HUES64 (cell line): ENCODE measurements around the gene CEACAM3.
"Not testable (repeated sequence)": the region's sequence is repeated elsewhere in the genome, so short reads cannot be mapped to it uniquely, and the experiment has no call there.

Experiments used
- H3K27ac ChIP-seq: 2 replicates; pipeline ENCODE4 v1.7.0; 2013; ENCODE audit warnings: low read depth, low read length, inconsistent platforms
- H3K27me3 ChIP-seq: 2 replicates; pipeline ENCODE4 v1.6.1; 2013; ENCODE audit warnings: mild to moderate bottlenecking, low read length; ENCODE audit not compliant: insufficient read depth
- H3K36me3 ChIP-seq: 2 replicates; pipeline ENCODE4 v1.6.1; 2013; ENCODE audit warnings: mild to moderate bottlenecking, low read length; ENCODE audit not compliant: insufficient read depth
- H3K4me1 ChIP-seq: 2 replicates; pipeline ENCODE4 v1.6.1; 2013; ENCODE audit warnings: mild to moderate bottlenecking, low read length, moderate library complexity; ENCODE audit not compliant: insufficient read depth
- H3K4me3 ChIP-seq: 2 replicates; pipeline ENCODE4 v1.5.1; 2013; ENCODE audit warnings: mild to moderate bottlenecking, low read length, moderate library complexity
- H3K9ac ChIP-seq: 2 replicates; pipeline ENCODE4 v1.6.1; 2013; ENCODE audit warnings: mild to moderate bottlenecking, low read depth, low read length
- H3K9me3 ChIP-seq: 2 replicates; pipeline ENCODE4 v1.6.1; 2013; ENCODE audit warnings: low read depth, low read length; ENCODE audit not compliant: insufficient read depth
- WGBS: fragments of 150-250, 120-280 bp; methylation state at CpG from one replicate; pipeline ENCODE4 v1.1.7; 2013; ENCODE audit warnings: missing lambda C conversion rate; 5-methylcytosine and 5-hydroxymethylcytosine counted together

Gene CEACAM3

DNA sequence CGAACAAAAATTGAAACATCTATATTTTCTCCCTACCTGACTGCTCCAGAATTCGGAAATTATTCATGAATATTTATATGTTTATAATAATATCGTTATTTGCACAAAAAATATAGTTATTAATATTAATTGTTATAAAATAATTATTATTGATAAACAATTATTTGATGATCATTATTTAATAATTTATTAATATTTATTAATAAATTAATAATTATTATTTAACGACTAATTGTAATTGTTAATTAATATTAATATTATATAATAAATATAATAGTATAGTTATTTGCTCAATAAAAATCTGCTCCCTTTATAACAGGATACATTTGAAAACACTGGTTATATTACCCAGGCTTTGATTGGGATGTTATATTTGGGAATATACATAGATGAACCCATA is 26.8 kb upstream of the CEACAM3 start:
- Histone ChIP-seq H3K9me3 (0 out of 2 replicates have a peak, but pooled peaks cover 6% of the 10 kb centered on the region), H3K9ac (no peak overlapping the region), H3K36me3 (no peaks in the 10 kb centered on the region), H3K4me3 (no peak overlapping the region), H3K27ac (no peak overlapping the region), H3K4me1 (no peaks in the 10 kb centered on the region), H3K27me3 (no peaks in the 10 kb centered on the region; the same call in none of the 2 replicates)
- WGBS, result 100% methylated on average over 1 of the region's 4 CpGs

DNA sequence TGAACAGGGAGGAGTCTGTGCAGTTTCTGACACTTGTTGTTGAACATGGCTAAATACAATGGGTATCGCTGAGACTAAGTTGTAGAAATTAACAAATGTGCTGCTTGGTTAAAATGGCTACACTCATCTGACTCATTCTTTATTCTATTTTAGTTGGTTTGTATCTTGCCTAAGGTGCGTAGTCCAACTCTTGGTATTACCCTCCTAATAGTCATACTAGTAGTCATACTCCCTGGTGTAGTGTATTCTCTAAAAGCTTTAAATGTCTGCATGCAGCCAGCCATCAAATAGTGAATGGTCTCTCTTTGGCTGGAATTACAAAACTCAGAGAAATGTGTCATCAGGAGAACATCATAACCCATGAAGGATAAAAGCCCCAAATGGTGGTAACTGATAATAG is 25.0 kb upstream of the CEACAM3 start:
- H3K4me1 ChIP-seq, result peaks cover under 1% of the 10 kb centered on the region; the same call in 1 of the 2 replicates

GRCh38 chr19:41774515-41774980 is 21.8 kb upstream of the CEACAM3 start:
- Histone ChIP-seq H3K9ac (no peak overlapping the region), H3K36me3 (no peaks in the 10 kb centered on the region), H3K27me3 (no peaks in the 10 kb centered on the region), H3K9me3 (no peaks in the 10 kb centered on the region), H3K4me1 (peaks cover 5% of the 10 kb centered on the region; the same call in 1 of the 2 replicates), H3K27ac (no peak overlapping the region), H3K4me3 (no peak overlapping the region)
- WGBS, result 80% methylated on average over 6 of the region's 6 CpGs

More for the DNA sequence above, 25.0 kb upstream of the CEACAM3 start:
- Histone ChIP-seq H3K36me3 (no peaks in the 10 kb centered on the region), H3K4me3 (no peak overlapping the region), H3K9ac (no peak overlapping the region), H3K9me3 (0 out of 2 replicates have a peak, but pooled peaks cover 6% of the 10 kb centered on the region), H3K27ac (no peak overlapping the region), H3K27me3 (no peaks in the 10 kb centered on the region)
- WGBS, result 96% methylated on average over 1 of the region's 2 CpGs

- WGBS, result 67% methylated on average over 2 of the region's 2 CpGs
- Histone ChIP-seq H3K9ac (no peak overlapping the region), H3K4me3 (no peak overlapping the region), H3K9me3 (no peaks in the 10 kb centered on the region), H3K27me3 (no peaks in the 10 kb centered on the region), H3K27ac (no peak overlapping the region), H3K36me3 (no peaks in the 10 kb centered on the region), H3K4me1 (peaks cover 5% of the 10 kb centered on the region; the same call in 1 of the 2 replicates)
Measured at GRCh38 chr19:41776700-41777099, 19.7 kb upstream of the CEACAM3 start.

DNA sequence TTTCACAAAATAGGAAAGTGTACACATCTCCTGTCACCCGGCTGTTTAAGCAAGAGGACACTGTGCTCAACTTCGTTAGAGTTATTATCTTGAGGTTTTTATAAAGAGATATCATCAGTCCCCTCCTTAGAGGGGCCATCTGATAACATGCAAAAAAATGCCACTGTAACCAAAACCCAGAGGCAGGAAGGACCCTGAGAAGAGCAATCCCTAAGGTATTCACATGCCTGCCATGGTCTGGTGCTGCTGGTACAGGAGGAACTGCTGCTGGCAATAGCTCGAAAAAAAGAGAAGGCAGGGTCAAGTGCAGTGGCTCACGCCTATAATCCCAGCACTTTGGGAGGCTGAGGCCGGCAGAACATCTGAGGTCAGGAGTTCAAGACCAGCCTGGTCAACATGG is 12.8 kb upstream of the CEACAM3 start:
- Histone ChIP-seq H3K4me3 (no peak overlapping the region), H3K9me3 (no peaks in the 10 kb centered on the region), H3K36me3 (no peaks in the 10 kb centered on the region), H3K4me1 (no peaks in the 10 kb centered on the region), H3K27ac (no peak overlapping the region), H3K9ac (no peak overlapping the region), H3K27me3 (peaks cover 29% of the 10 kb centered on the region)
- WGBS, result 82% methylated on average over 5 of the region's 5 CpGs

- Histone ChIP-seq H3K9ac (no peak overlapping the region), H3K4me1 (no peaks in the 10 kb centered on the region), H3K9me3 (no peaks in the 10 kb centered on the region), H3K27me3 (peaks cover 29% of the 10 kb centered on the region), H3K36me3 (no peaks in the 10 kb centered on the region), H3K4me3 (no peak overlapping the region), H3K27ac (no peak overlapping the region)
- 84% methylated on average over 3 of the region's 3 CpGs for WGBS
Measured at GRCh38 chr19:41784312-41784711, 12.1 kb upstream of the CEACAM3 start.

- Histone ChIP-seq H3K4me3 (no peak overlapping the region), H3K4me1 (no peaks in the 10 kb centered on the region), H3K9ac (no peak overlapping the region), H3K27me3 (peaks cover 29% of the 10 kb centered on the region), H3K9me3 (no peaks in the 10 kb centered on the region), H3K27ac (no peak overlapping the region), H3K36me3 (no peaks in the 10 kb centered on the region)
- WGBS, result 71% methylated on average over 2 of the region's 4 CpGs
Measured at GRCh38 chr19:41784743-41785142, 11.6 kb upstream of the CEACAM3 start.

GRCh38 chr19:41785653-41786052 is 10.7 kb upstream of the CEACAM3 start:
- Histone ChIP-seq H3K9ac (no peak overlapping the region), H3K4me1 (no peaks in the 10 kb centered on the region), H3K4me3 (peak overlapping the region; percentile 51), H3K27ac (no peak overlapping the region), H3K27me3 (peaks cover 29% of the 10 kb centered on the region), H3K9me3 (no peaks in the 10 kb centered on the region), H3K36me3 (no peaks in the 10 kb centered on the region)
- 5% methylated on average over 10 of the region's 10 CpGs for WGBS

DNA sequence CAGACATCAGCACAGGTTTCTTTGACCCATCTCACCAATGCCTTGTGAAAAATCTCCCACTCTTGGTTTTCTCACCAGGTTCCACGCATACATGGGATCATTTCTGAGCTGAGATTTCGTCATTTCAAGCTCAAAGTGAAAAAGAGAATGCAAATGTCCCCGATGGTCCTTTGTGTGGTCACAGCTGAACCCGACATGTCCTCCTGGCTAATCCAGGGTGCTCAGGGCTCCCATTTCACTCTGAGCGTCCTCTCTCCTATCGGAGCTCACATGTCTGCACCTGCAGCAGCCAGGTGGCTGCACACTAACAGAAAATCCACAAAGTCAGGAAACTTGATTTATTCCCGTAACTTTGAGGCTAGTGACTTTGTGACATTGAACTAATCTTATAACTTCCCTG is 9.3 kb upstream of the CEACAM3 start:
- Histone ChIP-seq H3K4me3 (no peak overlapping the region), H3K9ac (no peak overlapping the region), H3K4me1 (no peaks in the 10 kb centered on the region), H3K27ac (no peak overlapping the region), H3K36me3 (no peaks in the 10 kb centered on the region), H3K9me3 (no peaks in the 10 kb centered on the region), H3K27me3 (peaks cover 29% of the 10 kb centered on the region)
- 70% methylated on average over 7 of the region's 7 CpGs for WGBS

DNA sequence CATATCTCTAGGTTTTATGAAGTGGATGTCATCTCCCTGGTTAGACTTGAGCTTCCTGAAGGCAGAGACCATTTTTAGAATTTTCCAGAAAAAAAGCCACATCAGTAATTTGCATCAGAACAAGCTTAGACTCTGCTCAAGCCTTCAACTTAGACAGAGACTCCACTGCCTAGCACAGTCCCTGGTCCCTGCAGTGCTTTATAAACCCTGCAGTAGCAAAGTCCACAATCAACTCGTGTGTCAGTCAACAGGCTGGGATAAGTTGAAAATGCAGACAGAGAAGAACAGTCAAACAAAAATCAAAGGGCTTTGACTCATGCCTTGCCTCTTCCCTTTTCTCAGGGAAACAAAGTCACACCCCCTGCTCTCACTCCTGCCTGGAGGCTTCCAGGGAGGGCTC is 7.9 kb upstream of the CEACAM3 start:
- peaks cover 29% of the 10 kb centered on the region for H3K27me3 ChIP-seq
- not testable (repeated sequence) for H3K36me3 ChIP-seq, H3K9me3 ChIP-seq, H3K9ac ChIP-seq, H3K4me1 ChIP-seq, H3K4me3 ChIP-seq, H3K27ac ChIP-seq
- WGBS, result no CpG with 5 or more reads among the region's 1 CpG

- not testable (repeated sequence) for H3K4me1 ChIP-seq, H3K9ac ChIP-seq, H3K9me3 ChIP-seq, H3K4me3 ChIP-seq, H3K36me3 ChIP-seq, H3K27ac ChIP-seq
- WGBS, result 86% methylated on average over 3 of the region's 5 CpGs
- H3K27me3 ChIP-seq, result peaks cover 29% of the 10 kb centered on the region
Measured at GRCh38 chr19:41789053-41789452, 7.3 kb upstream of the CEACAM3 start.
